Measurements from ENCODE around the gene RPL26.

DNA sequence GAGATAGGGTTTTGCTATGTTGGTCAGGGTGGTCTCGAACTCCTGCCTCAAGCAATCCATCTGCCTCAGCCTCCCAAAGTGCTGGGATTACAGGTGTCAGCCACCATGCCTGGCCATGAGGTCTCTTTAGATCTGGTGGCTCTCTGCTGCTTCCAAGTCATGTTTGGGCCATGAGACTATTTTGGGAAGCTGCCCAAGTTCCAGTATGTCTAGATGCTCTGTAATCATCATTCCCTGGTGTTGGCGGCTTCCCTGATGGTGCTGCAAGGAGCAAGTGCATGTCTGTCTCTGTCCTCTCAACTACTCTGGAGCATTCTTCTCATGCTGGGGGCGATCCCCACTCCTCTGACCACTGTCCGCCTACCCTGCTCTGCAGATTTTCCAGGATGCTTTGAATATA, 49.7 kb downstream of the RPL26 start:
- TF ChIP-seq, protein P1, sequence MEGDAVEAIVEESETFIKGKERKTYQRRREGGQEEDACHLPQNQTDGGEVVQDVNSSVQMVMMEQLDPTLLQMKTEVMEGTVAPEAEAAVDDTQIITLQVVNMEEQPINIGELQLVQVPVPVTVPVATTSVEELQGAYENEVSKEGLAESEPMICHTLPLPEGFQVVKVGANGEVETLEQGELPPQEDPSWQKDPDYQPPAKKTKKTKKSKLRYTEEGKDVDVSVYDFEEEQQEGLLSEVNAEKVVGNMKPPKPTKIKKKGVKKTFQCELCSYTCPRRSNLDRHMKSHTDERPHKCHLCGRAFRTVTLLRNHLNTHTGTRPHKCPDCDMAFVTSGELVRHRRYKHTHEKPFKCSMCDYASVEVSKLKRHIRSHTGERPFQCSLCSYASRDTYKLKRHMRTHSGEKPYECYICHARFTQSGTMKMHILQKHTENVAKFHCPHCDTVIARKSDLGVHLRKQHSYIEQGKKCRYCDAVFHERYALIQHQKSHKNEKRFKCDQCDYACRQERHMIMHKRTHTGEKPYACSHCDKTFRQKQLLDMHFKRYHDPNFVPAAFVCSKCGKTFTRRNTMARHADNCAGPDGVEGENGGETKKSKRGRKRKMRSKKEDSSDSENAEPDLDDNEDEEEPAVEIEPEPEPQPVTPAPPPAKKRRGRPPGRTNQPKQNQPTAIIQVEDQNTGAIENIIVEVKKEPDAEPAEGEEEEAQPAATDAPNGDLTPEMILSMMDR (IDR thresholded peaks at IDR 0.05), result no peak
- TF ChIP-seq POLR2A (IDR thresholded peaks at IDR 0.05), result no peak

Measured in uterus (tissue), 2 donors.